ENCODE results near the gene TMEM100.
"Not testable (repeated sequence)": the region's sequence is repeated elsewhere in the genome, so short reads cannot be mapped to it uniquely, and the experiment has no call there.

The TMEM100 gene

GRCh38 chr17:55683550-55684315 lies 38.9 kb downstream of the TMEM100 start:
- DNase-seq, result no peak

GRCh38 chr17:55681342-55681700 lies 41.3 kb downstream of the TMEM100 start:
- no peak for DNase-seq

GRCh38 chr17:55680686-55681341 lies 41.9 kb downstream of the TMEM100 start:
- no peak for DNase-seq

- DNase-seq, result no peak
These were observed 45.2 kb downstream of the TMEM100 start for GRCh38 chr17:55677446-55677845.

- no peak for DNase-seq
These were observed 46.4 kb downstream of the TMEM100 start for GRCh38 chr17:55676274-55676673.

GRCh38 chr17:55673743-55674506 lies 48.7 kb downstream of the TMEM100 start:
- DNase-seq, result no peak

GRCh38 chr17:55672585-55673501 lies 49.8 kb downstream of the TMEM100 start:
- no peak for DNase-seq

GRCh38 chr17:55672010-55672409 lies 50.7 kb downstream of the TMEM100 start:
- not testable (repeated sequence) for DNase-seq
